Heart left ventricle (tissue), 13 donors: ENCODE data around the gene TTBK1.

Experiments used
- CTCF ChIP-seq, 12 donors: fragments of 200-600 bp; sonication (generic) in 4 of 12; IDR thresholded peaks; one replicate each; pipeline versions ENCODE4 v1.5.0 to v1.8.0; 2018 to 2022; ENCODE audit warnings: antibody characterized with exemption in 12 of 12, mild to moderate bottlenecking in 5 of 12
- POLR2A ChIP-seq, 2 donors: fragments of 450-650 bp; IDR thresholded peaks; one replicate each; pipeline ENCODE4 v1.6.1; 2017; ENCODE audit warnings: antibody characterized with exemption in 2 of 2, mild to moderate bottlenecking in 2 of 2, moderate library complexity in 2 of 2
- donor health status: ischemic (EF 13 %, LVEDD 7.1; RV severe dilation, severe dysfunction).
- donor health status: DM: no; HTN: yes; CAD: no.
- donor health status: DM: no; HTN: no; CAD: no.
- donor health status: ischemic (EF 25% LVEDD 6.9; RV normal size, moderate dysfunction).
- donor health status: ischemic (EF 25% LVEDD 5.7; RV mildly dilated, moderate dysfunction).
- donor health status: ischemic (EF 35%, LVEDD 5.7; RV mildly dilated, moderate dysfunction).
- donor health status: nonischemic (EF 11% LVEDD 7.7; RV severe dilation, severe dysfunction).
- donor health status: DM: yes; HTN: yes; CAD: no.
- donor health status: PGD.
- donor health status: ischemic (EF 29% LVEDD 5.4; RV normal size, mild dysfunction).
- donor health status: nonischemic (EF 23%, LVEDD 6.1; RV moderate dilation, normal function).

- TF ChIP-seq CTCF (IDR thresholded peaks at IDR 0.05): no peak
- TF ChIP-seq POLR2A (IDR thresholded peaks at IDR 0.05): no peak
Observed at GRCh38 chr6:43273707-43274106, 30.4 kb downstream of the TTBK1 start.
